Fibroblast of lung (primary cell): Measurements from ENCODE around the gene SORCS3. TPM values are rescaled to one million over a fixed set of nuclear protein-coding genes. Genes with fewer than 3 reads are reported as not detected.

Source experiments
- DNase-seq, 2 donors: peaks; one replicate each; pipeline versions ENCODE4 v3.0.0 to v3.0.0-alpha.2; 2010; ENCODE audit warnings: low read depth in 2 of 2
- H2AFZ ChIP-seq: 2 replicates; pipeline ENCODE4 v1.5.1; 2012; ENCODE audit warnings: low read length, control low read depth, inconsistent platforms
- H3K27ac ChIP-seq: 2 replicates; pipeline ENCODE4 v1.5.1; 2011; ENCODE audit warnings: low read length, control low read depth; ENCODE audit not compliant: insufficient read depth
- H3K27me3 ChIP-seq: 2 replicates; pipeline ENCODE4 v1.5.1; 2011; ENCODE audit warnings: mild to moderate bottlenecking, low read length; ENCODE audit not compliant: control insufficient read depth, insufficient read depth
- H3K36me3 ChIP-seq: 2 replicates; pipeline ENCODE4 v1.5.1; 2011; ENCODE audit warnings: low read length; ENCODE audit not compliant: control insufficient read depth, insufficient read depth
- H3K4me1 ChIP-seq: 2 replicates; pipeline ENCODE4 v1.5.1; 2011; ENCODE audit warnings: low read length; ENCODE audit not compliant: control insufficient read depth, insufficient read depth; ENCODE audit errors: extremely low read depth
- H3K4me2 ChIP-seq: 2 replicates; pipeline ENCODE4 v1.5.1; 2011; ENCODE audit warnings: low read length, control low read depth; ENCODE audit not compliant: insufficient read depth; ENCODE audit errors: extremely low read depth
- H3K4me3 ChIP-seq, 4 experiments: fragments of 200-600 bp in 1 of 4; sonication (generic) in 1 of 4; replicated peaks in 1 of 4; 2 replicates each; pipeline ENCODE4 v1.5.1; 2011 to 2016; ENCODE audit warnings: low read length in 4 of 4, low read depth in 3 of 4, mild to moderate bottlenecking in 3 of 4, control low read depth in 2 of 4, inconsistent platforms in 1 of 4, mixed read lengths in 1 of 4; ENCODE audit not compliant: insufficient read depth in 1 of 4; ENCODE audit errors: control extremely low read depth in 1 of 4
- H3K79me2 ChIP-seq: 2 replicates; pipeline ENCODE4 v1.5.1; 2012; ENCODE audit warnings: mild to moderate bottlenecking, low read length, inconsistent platforms; ENCODE audit not compliant: control insufficient read depth, insufficient read depth
- H3K9ac ChIP-seq: 2 replicates; pipeline ENCODE4 v1.5.1; 2011; ENCODE audit warnings: mild to moderate bottlenecking, low read length, control low read depth; ENCODE audit not compliant: insufficient read depth
- H3K9me3 ChIP-seq: 2 replicates; pipeline ENCODE4 v1.5.1; 2012; ENCODE audit warnings: low read depth, low read length; ENCODE audit not compliant: control insufficient read depth, insufficient read depth
- H4K20me1 ChIP-seq: 2 replicates; pipeline ENCODE4 v1.5.1; 2011; ENCODE audit warnings: low read length; ENCODE audit not compliant: control insufficient read depth, insufficient read depth; ENCODE audit errors: extremely low read depth
- EZH2 ChIP-seq: IDR thresholded peaks from 2 replicates; pipeline ENCODE4 v1.5.1; 2012; ENCODE audit warnings: low read length, control low read depth, mild to moderate bottlenecking; ENCODE audit errors: missing control alignments
- polyA plus RNA-seq, 2 donors: library from polyadenylated mRNA; depleted of rRNA in 1 of 2; stranded (reverse) in 1 of 2; unstranded in 1 of 2; fragments of >200 nt; gene quantifications; 2 replicates each; pipeline ENCODE4 v1.2.1, GENCODE V29; 2011 to 2012; ENCODE audit warnings: missing spikeins in 1 of 2
- total RNA-seq: library from RNA; depleted of rRNA; stranded (reverse); fragments of >200 nt; gene quantifications from 2 replicates; pipeline ENCODE4 v1.2.1, GENCODE V29; 2014
- TF ChIP-seq, protein P1 (sequence below), 2 donors: IDR thresholded peaks in 1 of 2; conservative IDR thresholded peaks in 1 of 2; 1 replicate in 1 of 2; 2 replicates in 1 of 2; pipeline ENCODE4 v1.5.1; 2011 to 2012; ENCODE audit warnings: low read length in 2 of 2, control low read depth in 1 of 2, inconsistent platforms in 1 of 2, low read depth in 1 of 2, mild to moderate bottlenecking in 1 of 2

SORCS3 gene
- total and polyA plus RNA-seq, 2 donors (not counting 1 experiment from before 2014, with no cell fraction given) = not detected

DNA sequence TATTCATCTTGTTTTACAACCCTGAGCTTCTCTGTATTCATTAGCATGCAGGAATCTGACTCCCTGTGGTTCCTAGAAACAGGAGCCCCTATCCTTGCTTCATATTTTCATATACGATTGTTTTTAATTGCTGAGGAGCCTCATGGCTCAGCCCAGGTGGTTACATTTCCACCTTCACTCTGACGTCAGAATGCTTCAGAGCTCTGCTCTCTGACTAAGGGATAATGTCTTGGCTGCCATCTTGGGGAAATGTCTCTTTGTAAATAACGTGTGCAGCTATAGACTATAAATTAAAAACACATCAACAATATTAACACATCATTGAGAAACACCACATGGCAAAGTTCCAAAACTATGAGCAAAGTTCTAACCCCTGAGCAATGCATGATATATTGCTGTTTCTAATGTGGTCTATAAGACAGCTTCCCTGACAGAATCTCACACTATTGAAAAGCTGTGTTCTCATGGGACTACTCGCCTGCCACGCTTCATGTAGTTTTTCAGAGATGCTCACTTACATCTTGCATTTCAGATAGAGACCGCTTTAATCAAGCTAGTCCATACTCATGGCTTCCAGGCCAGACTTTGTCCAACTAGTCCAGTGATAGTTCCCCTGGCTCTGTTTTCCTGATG is 227.0 kb downstream of the SORCS3 start:
- H3K4me3 ChIP-seq = no peak overlapping the region
- no peaks in the 10 kb centered on the region for H3K9me3 ChIP-seq
- H3K27me3 ChIP-seq = no peaks in the 10 kb centered on the region
- H3K27ac ChIP-seq = no peak overlapping the region
- H3K4me1 ChIP-seq = no peaks in the 10 kb centered on the region
- no peaks in the 10 kb centered on the region for H4K20me1 ChIP-seq
- no peak for DNase-seq
- no peak overlapping the region for H2AFZ ChIP-seq
- no peak for TF ChIP-seq EZH2
- TF ChIP-seq, protein P1, sequence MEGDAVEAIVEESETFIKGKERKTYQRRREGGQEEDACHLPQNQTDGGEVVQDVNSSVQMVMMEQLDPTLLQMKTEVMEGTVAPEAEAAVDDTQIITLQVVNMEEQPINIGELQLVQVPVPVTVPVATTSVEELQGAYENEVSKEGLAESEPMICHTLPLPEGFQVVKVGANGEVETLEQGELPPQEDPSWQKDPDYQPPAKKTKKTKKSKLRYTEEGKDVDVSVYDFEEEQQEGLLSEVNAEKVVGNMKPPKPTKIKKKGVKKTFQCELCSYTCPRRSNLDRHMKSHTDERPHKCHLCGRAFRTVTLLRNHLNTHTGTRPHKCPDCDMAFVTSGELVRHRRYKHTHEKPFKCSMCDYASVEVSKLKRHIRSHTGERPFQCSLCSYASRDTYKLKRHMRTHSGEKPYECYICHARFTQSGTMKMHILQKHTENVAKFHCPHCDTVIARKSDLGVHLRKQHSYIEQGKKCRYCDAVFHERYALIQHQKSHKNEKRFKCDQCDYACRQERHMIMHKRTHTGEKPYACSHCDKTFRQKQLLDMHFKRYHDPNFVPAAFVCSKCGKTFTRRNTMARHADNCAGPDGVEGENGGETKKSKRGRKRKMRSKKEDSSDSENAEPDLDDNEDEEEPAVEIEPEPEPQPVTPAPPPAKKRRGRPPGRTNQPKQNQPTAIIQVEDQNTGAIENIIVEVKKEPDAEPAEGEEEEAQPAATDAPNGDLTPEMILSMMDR (conservative IDR thresholded peaks at IDR 0.05 in 1 of 2, IDR thresholded peaks at IDR 0.05 in 1 of 2; ENCODE audit: low read depth in 1 of 2, low read length in 2 of 2) = no peak
- H3K79me2 ChIP-seq = no peaks in the 10 kb centered on the region
- H3K4me2 ChIP-seq = no peak overlapping the region
- H3K36me3 ChIP-seq = no peaks in the 10 kb centered on the region
- H3K9ac ChIP-seq = no peak overlapping the region

DNA sequence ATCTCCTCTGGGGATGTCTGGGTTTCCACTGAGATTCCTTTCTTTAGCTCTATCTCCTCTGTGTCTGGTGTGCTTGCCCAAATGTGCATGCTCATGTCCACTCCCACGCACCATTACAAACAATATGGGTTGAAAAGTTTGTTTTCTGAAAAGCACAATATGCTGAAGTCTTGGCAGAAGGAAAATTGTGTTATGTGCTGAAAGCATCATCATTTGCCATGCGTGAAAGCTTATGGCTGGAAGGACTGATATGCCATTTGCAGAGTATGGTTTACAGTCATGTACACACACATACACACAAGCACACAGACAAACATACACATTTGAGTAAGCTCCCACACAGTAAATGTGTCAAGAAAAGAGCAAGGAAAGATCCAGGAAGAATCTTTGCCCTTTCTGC is 231.6 kb downstream of the SORCS3 start:
- H3K4me3 ChIP-seq = no peak overlapping the region
- no peaks in the 10 kb centered on the region for H3K9me3 ChIP-seq
- no peak overlapping the region for H3K4me2 ChIP-seq
- no peaks in the 10 kb centered on the region for H3K4me1 ChIP-seq
- no peak overlapping the region for H3K9ac ChIP-seq
- no peaks in the 10 kb centered on the region for H4K20me1 ChIP-seq
- no peak overlapping the region for H2AFZ ChIP-seq
- no peaks in the 10 kb centered on the region for H3K79me2 ChIP-seq
- TF ChIP-seq, protein P1 (conservative IDR thresholded peaks at IDR 0.05 in 1 of 2, IDR thresholded peaks at IDR 0.05 in 1 of 2; ENCODE audit: low read depth in 1 of 2, low read length in 2 of 2) = no peak
- no peak for TF ChIP-seq EZH2
- DNase-seq = no peak
- H3K27me3 ChIP-seq = no peaks in the 10 kb centered on the region
- H3K27ac ChIP-seq = no peak overlapping the region
- no peaks in the 10 kb centered on the region for H3K36me3 ChIP-seq

DNA sequence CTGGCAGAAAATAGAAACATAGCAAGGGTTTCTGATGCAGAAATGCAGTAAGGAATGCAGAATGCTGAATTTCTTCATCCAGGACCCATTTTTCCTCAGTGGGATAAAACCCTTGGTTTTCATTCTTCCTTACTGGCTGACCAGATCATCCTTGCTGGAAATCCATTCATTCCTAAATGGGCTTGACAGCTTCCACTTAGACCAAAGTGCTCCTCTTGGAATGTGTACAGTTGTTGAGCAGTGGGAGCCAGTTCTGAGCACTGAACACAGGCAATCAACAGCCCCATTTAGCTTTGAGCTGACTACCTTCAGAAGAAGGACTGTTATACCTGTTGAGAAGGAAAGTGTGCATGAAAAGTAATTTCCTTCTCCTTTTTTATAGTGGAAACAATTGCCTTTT is 232.1 kb downstream of the SORCS3 start:
- Histone ChIP-seq H4K20me1 (no peaks in the 10 kb centered on the region), H3K36me3 (no peaks in the 10 kb centered on the region), H3K9ac (no peak overlapping the region), H3K27me3 (no peaks in the 10 kb centered on the region), H3K4me2 (no peak overlapping the region), H3K4me1 (no peaks in the 10 kb centered on the region), H3K9me3 (no peaks in the 10 kb centered on the region), H3K79me2 (no peaks in the 10 kb centered on the region), H2AFZ (no peak overlapping the region), H3K4me3 (no peak overlapping the region), H3K27ac (no peak overlapping the region)
- DNase-seq = no peak
- TF ChIP-seq, protein P1 (conservative IDR thresholded peaks at IDR 0.05 in 1 of 2, IDR thresholded peaks at IDR 0.05 in 1 of 2; ENCODE audit: low read depth in 1 of 2, low read length in 2 of 2) = no peak
- TF ChIP-seq EZH2 = no peak
